ENCODE data around the gene ZIC2. TPM values are rescaled to one million over a fixed set of nuclear protein-coding genes. Genes with fewer than 3 reads are reported as not detected.

Gene ZIC2
- total and polyA plus RNA-seq, 2 experiments from 2014 or later, result 0.10 to 0.15 TPM

DNA sequence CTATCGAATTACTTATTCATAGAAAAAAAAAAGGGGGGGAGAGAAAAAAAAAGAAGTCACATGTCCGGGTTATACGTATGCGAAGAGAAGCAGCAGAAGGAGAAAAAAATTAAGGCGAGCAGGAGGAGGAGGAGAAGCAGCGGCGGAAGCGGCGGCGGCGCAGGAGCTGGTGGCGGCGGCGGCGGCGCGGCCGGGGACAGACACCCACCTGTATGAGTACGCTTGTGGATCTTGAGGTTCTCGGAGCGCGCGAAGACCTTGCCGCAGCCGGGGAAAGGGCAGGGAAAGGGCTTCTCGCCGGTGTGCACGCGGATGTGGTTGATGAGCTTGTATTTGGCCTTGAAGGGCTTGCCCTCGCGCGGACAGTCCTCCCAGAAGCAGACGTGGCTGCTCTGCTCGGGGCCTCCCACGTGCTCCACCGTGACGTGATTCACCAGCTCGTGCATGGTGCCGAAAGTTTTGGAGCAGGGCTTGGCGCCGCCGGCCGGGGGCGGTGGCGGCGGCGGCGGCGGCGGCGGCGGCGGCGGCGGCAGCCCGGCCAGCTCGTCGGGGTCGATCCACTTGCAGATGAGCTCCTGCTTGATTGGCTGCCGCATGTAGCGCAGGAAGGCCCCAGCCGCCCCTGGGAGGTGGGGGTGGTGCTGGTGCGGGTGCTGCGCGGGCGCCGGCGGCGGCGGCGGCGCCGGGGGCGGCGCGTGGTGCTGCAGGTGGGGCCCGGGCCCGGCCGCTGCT lies 11.5 kb upstream of the ZIC2 start:
- Histone ChIP-seq H3K27me3 (peaks cover 91% of the 10 kb centered on the region), H3K27ac (no peak overlapping the region), H2AFZ (peak overlapping the region; percentile 71), H4K20me1 (ENCODE audit: insufficient read depth, poor library complexity, severe bottlenecking) (no peaks in the 10 kb centered on the region), H3K36me3 (replicated peaks; ENCODE audit: insufficient read depth, low read depth) (no peaks in the 10 kb centered on the region), H3K9me2 (replicated peaks; ENCODE audit: insufficient read depth) (no peaks in the 10 kb centered on the region), H3K4me3 (peak overlapping the region; percentile 29), H3K79me2 (no peaks in the 10 kb centered on the region), H3K4me1 (ENCODE audit: insufficient read depth) (peaks cover 21% of the 10 kb centered on the region), H3K9me3 (ENCODE audit: low read depth) (no peaks in the 10 kb centered on the region), H3K4me2 (peak overlapping the region; percentile 84)
- 3% methylated on average over 43 of the region's 79 CpGs for WGBS (ENCODE audit: low lambda C conversion rate, missing lambda C conversion rate)
- TF ChIP-seq EZH2 (IDR thresholded peaks at IDR 0.05; ENCODE audit: borderline replicate concordance), result peak; percentile 63
- TF ChIP-seq, protein P1, sequence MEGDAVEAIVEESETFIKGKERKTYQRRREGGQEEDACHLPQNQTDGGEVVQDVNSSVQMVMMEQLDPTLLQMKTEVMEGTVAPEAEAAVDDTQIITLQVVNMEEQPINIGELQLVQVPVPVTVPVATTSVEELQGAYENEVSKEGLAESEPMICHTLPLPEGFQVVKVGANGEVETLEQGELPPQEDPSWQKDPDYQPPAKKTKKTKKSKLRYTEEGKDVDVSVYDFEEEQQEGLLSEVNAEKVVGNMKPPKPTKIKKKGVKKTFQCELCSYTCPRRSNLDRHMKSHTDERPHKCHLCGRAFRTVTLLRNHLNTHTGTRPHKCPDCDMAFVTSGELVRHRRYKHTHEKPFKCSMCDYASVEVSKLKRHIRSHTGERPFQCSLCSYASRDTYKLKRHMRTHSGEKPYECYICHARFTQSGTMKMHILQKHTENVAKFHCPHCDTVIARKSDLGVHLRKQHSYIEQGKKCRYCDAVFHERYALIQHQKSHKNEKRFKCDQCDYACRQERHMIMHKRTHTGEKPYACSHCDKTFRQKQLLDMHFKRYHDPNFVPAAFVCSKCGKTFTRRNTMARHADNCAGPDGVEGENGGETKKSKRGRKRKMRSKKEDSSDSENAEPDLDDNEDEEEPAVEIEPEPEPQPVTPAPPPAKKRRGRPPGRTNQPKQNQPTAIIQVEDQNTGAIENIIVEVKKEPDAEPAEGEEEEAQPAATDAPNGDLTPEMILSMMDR (IDR thresholded peaks at IDR 0.05; ENCODE audit: poor library complexity), result no peak
- TF ChIP-seq EZH2phosphoT487 (IDR thresholded peaks at IDR 0.05; ENCODE audit: low read depth, severe bottlenecking, unreplicated experiment), result peak; percentile 97
- DNase-seq (ENCODE audit: low spot score), result no peak

DNA sequence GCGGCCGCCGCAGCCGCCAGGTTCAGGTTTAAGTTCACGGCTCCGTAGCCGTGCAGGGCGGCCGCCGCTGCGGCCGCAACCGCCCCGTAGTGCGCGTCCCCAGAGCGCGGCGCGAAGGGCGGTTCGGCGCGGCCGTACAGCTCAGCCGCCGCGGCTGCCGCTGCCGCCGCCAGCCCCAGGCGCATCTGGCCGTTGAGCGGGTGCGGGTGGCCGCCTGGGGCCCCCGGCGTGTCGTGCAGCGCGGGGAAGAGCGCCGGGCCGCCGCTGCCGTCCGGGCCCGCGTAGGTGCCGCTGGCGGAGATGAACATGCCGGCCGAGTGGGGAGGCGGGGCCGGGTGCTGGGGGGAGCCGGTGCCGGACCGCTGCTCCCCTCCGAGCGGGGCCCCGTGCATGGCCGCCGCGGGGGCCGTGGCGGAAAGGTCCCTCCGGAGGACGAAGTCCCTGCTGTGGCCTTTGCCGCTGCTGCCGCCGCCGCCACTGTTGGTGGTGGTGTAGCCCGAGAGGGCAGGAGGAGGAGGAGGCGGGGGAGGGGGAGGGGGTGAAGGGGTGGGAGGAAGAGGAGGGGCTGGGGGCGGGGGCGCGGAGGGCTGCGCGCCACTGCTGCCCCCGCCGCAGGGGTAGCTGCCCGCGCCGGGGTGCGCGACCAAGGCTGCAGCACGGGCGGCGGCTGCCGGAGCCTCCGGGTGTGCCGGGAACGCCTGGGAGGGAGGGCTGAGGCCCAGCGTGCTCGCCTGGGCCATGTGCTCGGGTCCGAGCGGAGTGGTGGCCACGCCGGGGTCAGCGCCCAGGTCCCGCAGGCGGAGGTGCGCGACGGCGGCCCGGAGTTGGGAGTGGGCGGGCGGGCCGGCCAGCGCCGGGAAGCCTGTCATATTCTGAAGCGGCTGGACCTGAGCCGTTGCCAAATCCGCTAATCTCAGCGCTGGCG lies 10.7 kb upstream of the ZIC2 start:
- Histone ChIP-seq H3K27me3 (peaks cover 91% of the 10 kb centered on the region), H3K27ac (no peak overlapping the region), H3K36me3 (replicated peaks; ENCODE audit: insufficient read depth, low read depth) (no peaks in the 10 kb centered on the region), H3K79me2 (no peaks in the 10 kb centered on the region), H3K4me1 (ENCODE audit: insufficient read depth) (peaks cover 21% of the 10 kb centered on the region), H2AFZ (peak overlapping the region; percentile 35), H4K20me1 (ENCODE audit: insufficient read depth, poor library complexity, severe bottlenecking) (no peaks in the 10 kb centered on the region), H3K9me3 (ENCODE audit: low read depth) (no peaks in the 10 kb centered on the region), H3K9me2 (replicated peaks; ENCODE audit: insufficient read depth) (no peaks in the 10 kb centered on the region), H3K4me2 (peak overlapping the region; percentile 84), H3K4me3 (no peak overlapping the region)
- WGBS (ENCODE audit: low lambda C conversion rate, missing lambda C conversion rate), result under 1% methylated on average over 48 of the region's 118 CpGs
- DNase-seq (ENCODE audit: low spot score), result no peak
- TF ChIP-seq, protein P1 (IDR thresholded peaks at IDR 0.05; ENCODE audit: poor library complexity), result no peak
- TF ChIP-seq EZH2 (IDR thresholded peaks at IDR 0.05; ENCODE audit: borderline replicate concordance), result no peak
- peak; percentile 81 for TF ChIP-seq EZH2phosphoT487 (IDR thresholded peaks at IDR 0.05; ENCODE audit: low read depth, severe bottlenecking, unreplicated experiment)

DNA sequence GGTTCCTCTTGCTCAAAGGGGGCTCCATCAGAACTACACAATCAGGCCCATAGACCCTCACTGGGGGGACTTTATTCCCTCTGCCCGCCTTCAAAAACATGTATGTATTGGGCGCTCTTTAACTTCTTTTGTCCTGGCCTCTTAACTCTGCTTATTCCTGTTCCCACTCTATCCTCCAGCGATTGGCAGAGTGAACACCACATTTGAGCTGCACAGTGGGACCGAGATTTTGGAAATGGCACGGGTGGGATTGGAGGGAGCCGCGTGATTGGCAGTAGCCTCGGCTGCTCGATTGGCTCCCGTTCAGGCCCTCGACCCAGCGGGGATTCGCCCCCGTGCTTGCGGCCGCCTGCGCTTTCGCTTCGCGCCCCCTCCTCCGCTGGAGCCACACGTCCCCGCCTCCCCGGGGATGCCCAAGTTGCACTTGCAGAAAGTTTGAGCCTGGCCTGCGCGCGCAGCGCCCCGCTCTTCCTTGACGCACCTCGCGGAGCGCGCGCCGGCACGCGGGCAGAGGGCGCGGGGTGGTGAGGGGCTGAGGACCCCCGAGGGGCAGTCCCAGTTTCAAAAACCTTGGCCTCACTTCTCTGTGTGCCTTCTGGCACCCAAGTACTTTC lies 9.9 kb upstream of the ZIC2 start, which contains the start of gene ZIC5:
TSS of gene ZIC5 (minus strand) at position 192 of the 614 bp plus-strand sequence. CDS start at position 28, 164 bp downstream.
- Histone ChIP-seq H3K27me3 (peaks cover 91% of the 10 kb centered on the region), H3K9me2 (replicated peaks; ENCODE audit: insufficient read depth) (no peaks in the 10 kb centered on the region), H3K4me1 (ENCODE audit: insufficient read depth) (peaks cover 21% of the 10 kb centered on the region), H3K4me2 (peak within 1 kb of the TSS; percentile 84), H4K20me1 (ENCODE audit: insufficient read depth, poor library complexity, severe bottlenecking) (no peaks in the 10 kb centered on the region), H3K9me3 (ENCODE audit: low read depth) (no peaks in the 10 kb centered on the region), H2AFZ (peak within 1 kb of the TSS; percentile 35), H3K4me3 (no peak within 1 kb of the TSS), H3K36me3 (replicated peaks; ENCODE audit: insufficient read depth, low read depth) (no peaks in the 10 kb centered on the region), H3K79me2 (no peaks in the 10 kb centered on the region), H3K27ac (no peak within 1 kb of the TSS)
- 1% methylated on average over 33 of the region's 41 CpGs for WGBS (ENCODE audit: low lambda C conversion rate, missing lambda C conversion rate)
- DNase-seq (ENCODE audit: low spot score), result no peak
- TF ChIP-seq EZH2phosphoT487 (IDR thresholded peaks at IDR 0.05; ENCODE audit: low read depth, severe bottlenecking, unreplicated experiment), result peak; percentile 77
- TF ChIP-seq, protein P1 (IDR thresholded peaks at IDR 0.05; ENCODE audit: poor library complexity), result no peak
- peak; percentile 99 for TF ChIP-seq EZH2 (IDR thresholded peaks at IDR 0.05; ENCODE audit: borderline replicate concordance)

All from hepatocyte (in vitro differentiated cells).